Right lobe of liver (tissue), 6 donors: ENCODE data around the gene M1AP. TPM values are rescaled to one million over a fixed set of nuclear protein-coding genes. Genes with fewer than 3 reads are reported as not detected.

ENCODE experiments used
- ATAC-seq, 4 donors: fragments of 200-7000 bp; cut with Tn5 transposase; one replicate each; pipeline ENCODE4 v1.9.1; 2020; ENCODE audit warnings: mild to moderate bottlenecking in 4 of 4, moderate library complexity in 4 of 4
- DNase-seq, 3 donors: peaks; one replicate each; pipeline ENCODE4 v3.0.0-alpha.2; 2020
- H3K27ac ChIP-seq, 3 donors: fragments of 200-600 bp; one replicate each; pipeline ENCODE4 v1.8.0; 2022
- H3K27me3 ChIP-seq, 2 donors: fragments of 200-600 bp; one replicate each; pipeline ENCODE4 v1.8.0; 2022
- H3K36me3 ChIP-seq, 4 donors: fragments of 200-600 bp; sonication (generic) in 1 of 4; one replicate each; pipeline versions ENCODE4 v1.5.1 to v1.8.0; 2017 to 2022; ENCODE audit warnings: control low read depth in 1 of 4
- H3K4me1 ChIP-seq, 4 donors: fragments of 200-600 bp; sonication (generic) in 1 of 4; one replicate each; pipeline versions ENCODE4 v1.5.1 to v1.8.0; 2017 to 2022; ENCODE audit warnings: control low read depth in 1 of 4
- H3K4me3 ChIP-seq, 3 donors: fragments of 200-600 bp; one replicate each; pipeline ENCODE4 v1.8.0; 2022
- H3K9me3 ChIP-seq, 4 donors: fragments of 200-600 bp; sonication (generic) in 1 of 4; one replicate each; pipeline versions ENCODE4 v1.5.1 to v1.8.0; 2017 to 2022; ENCODE audit warnings: control low read depth in 1 of 4
- CTCF ChIP-seq, 4 donors: fragments of 200-600 bp in 3 of 4; fragments of 450-650 bp in 1 of 4; IDR thresholded peaks; one replicate each; pipeline versions ENCODE4 v1.5.1 to v1.8.0; 2016 to 2022; ENCODE audit warnings: antibody characterized with exemption in 4 of 4, mild to moderate bottlenecking in 2 of 4
- POLR2A ChIP-seq: fragments of 450-650 bp; IDR thresholded peaks from one replicate; pipeline ENCODE4 v1.6.1; 2017; ENCODE audit warnings: antibody characterized with exemption, mild to moderate bottlenecking
- WGBS: methylation state at CpG from one replicate; pipeline ENCODE4 v1.1.6; 2018; ENCODE audit warnings: low coverage, low lambda C conversion rate; ENCODE audit not compliant: insufficient coverage; ENCODE audit errors: missing lambda C conversion rate; 5-methylcytosine and 5-hydroxymethylcytosine counted together
- intact Hi-C, 2 donors: fragments of 100-400 bp; cut with DNase I; formaldehyde crosslinking; loops; one replicate each; pipeline versions ENCODE4 v1.11.2 to v1.14.1; 2022
- total RNA-seq, 6 experiments: library from RNA; depleted of rRNA in 2 of 6; stranded (reverse); fragments of >200 nt in 2 of 6; fragmentation: NEBNext Ultra II Directional in 3 of 6; extraction: Animal tissue kit (Norgen Biotek cat#: 25700) in 3 of 6; gene quantifications; one replicate each; pipeline versions ENCODE4 v1.1.0 to v1.2.4, GENCODE V29; 2016 to 2023
- donor health status: DM: no; HTN: yes; CAD: no.
- donor health status: DM: no; HTN: no; CAD: no.
- donor health status: DM: no; HTN: no; CAD: no.
- donor health status: DM: no; HTN: yes; CAD: no.
- donor health status: DM: no; HTN: yes; CAD: no.

The M1AP gene
- total RNA-seq, 6 experiments from 2014 or later: not detected

- 61% methylated on average over 5 of the region's 5 CpGs for WGBS
- intact Hi-C loops: no loop called here
- TF ChIP-seq CTCF (IDR thresholded peaks at IDR 0.05): no peak
- TF ChIP-seq POLR2A: no peak
- Histone ChIP-seq H3K27ac (no peak overlapping the region), H3K4me1 (no peaks in the 10 kb centered on the region), H3K4me3 (no peak overlapping the region), H3K36me3 (no peaks in the 10 kb centered on the region), H3K9me3 (no peaks in the 10 kb centered on the region), H3K27me3 (no peaks in the 10 kb centered on the region)
- ATAC-seq (no peak), DNase-seq (no peak)
Observed at GRCh38 chr2:74619651-74620297, 28.4 kb downstream of the M1AP start.

- DNase-seq (no peak), ATAC-seq (no peak)
- Histone ChIP-seq H3K36me3 (no peaks in the 10 kb centered on the region), H3K27me3 (no peaks in the 10 kb centered on the region), H3K27ac (no peak overlapping the region), H3K9me3 (no peaks in the 10 kb centered on the region), H3K4me3 (no peak overlapping the region), H3K4me1 (no peaks in the 10 kb centered on the region)
- TF ChIP-seq POLR2A (no peak), CTCF (IDR thresholded peaks at IDR 0.05) (no peak)
- intact Hi-C loops: no loop called here
- 58% methylated on average over 6 of the region's 6 CpGs for WGBS
Observed at GRCh38 chr2:74618410-74619083, 29.6 kb downstream of the M1AP start.

GRCh38 chr2:74617122-74617521 is 31.0 kb downstream of the M1AP start:
- Histone ChIP-seq H3K36me3 (no peaks in the 10 kb centered on the region), H3K4me3 (no peak overlapping the region), H3K9me3 (no peaks in the 10 kb centered on the region), H3K27me3 (no peaks in the 10 kb centered on the region), H3K4me1 (no peaks in the 10 kb centered on the region), H3K27ac (no peak overlapping the region)
- WGBS: 73% methylated on average over 3 of the region's 3 CpGs
- intact Hi-C loops: no loop called here
- ATAC-seq: no peak
- DNase-seq: no peak
- TF ChIP-seq CTCF (IDR thresholded peaks at IDR 0.05): no peak

- DNase-seq: no peak
- Histone ChIP-seq H3K4me3 (no peak overlapping the region), H3K36me3 (no peaks in the 10 kb centered on the region), H3K27ac (no peak overlapping the region), H3K27me3 (no peaks in the 10 kb centered on the region), H3K4me1 (no peaks in the 10 kb centered on the region), H3K9me3 (no peaks in the 10 kb centered on the region)
- 42% methylated on average over 5 of the region's 5 CpGs for WGBS
- no peak for TF ChIP-seq POLR2A
- TF ChIP-seq CTCF (IDR thresholded peaks at IDR 0.05): no peak
- intact Hi-C loops: no loop called here
- no peak for ATAC-seq
Observed at GRCh38 chr2:74606927-74607326, 41.2 kb downstream of the M1AP start.
